ENCODE results near the gene MARCHF3.
"Not testable (repeated sequence)": the region's sequence is repeated elsewhere in the genome, so short reads cannot be mapped to it uniquely, and the experiment has no call there.

The MARCHF3 gene

DNA sequence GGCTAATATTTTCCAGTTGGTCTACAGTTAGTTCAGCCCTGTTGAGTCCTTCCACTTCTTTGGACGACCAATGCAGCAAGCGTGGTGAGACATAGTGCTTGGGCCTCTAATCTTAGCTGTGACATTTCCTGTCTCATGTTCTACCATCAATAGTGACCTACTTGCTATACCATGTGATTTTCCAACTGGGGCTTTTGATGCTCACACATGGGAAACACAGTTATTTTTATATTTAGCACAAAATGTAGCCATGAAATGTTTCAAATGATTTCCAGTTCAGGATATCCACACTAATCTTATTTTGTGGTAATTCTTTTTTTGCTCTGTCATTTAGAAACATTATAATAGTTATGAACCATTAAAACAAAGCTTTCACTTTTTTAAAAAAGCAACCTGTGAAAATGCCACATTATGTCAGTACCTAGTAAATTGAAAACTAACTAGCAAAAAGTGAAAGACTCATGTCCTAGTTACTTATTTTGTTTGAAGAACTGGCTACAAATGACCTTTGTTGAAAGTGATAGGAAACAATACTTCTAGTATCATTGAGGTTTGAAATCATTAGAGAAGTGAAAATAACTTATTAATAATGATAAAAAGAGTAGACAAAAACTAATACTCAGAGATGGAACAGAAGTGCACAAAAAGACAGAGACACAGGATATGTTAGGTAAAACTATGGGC is 18.3 kb downstream of the MARCHF3 start:
- DNase-seq (ENCODE audit: low spot score): no peak

GRCh38 chr5:127011153-127011552 is 19.2 kb downstream of the MARCHF3 start:
- DNase-seq (ENCODE audit: low spot score): no peak

DNA sequence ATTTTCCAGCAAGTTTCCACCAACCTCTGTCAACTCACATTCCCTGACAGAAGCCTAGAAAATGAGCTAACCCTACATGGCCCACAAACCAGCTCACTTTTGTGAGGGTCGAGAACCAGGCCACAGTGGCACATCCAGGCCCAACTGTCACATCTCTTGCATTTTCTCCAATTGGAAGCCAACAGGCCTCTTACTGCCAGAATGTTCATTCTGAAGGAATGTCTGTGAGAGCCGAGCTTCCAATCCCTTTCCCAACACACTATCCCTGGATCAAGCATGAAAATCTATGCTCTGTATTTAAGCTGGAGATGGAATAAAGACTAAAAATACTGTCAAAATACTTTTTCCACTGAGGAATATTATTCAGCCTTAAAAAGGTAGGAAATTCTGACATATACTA is 20.0 kb downstream of the MARCHF3 start:
- no peak for DNase-seq (ENCODE audit: low spot score)

GRCh38 chr5:127009784-127010183 is 20.6 kb downstream of the MARCHF3 start:
- DNase-seq (ENCODE audit: low spot score): no peak

GRCh38 chr5:127008300-127008975 is 21.9 kb downstream of the MARCHF3 start:
- DNase-seq (ENCODE audit: low spot score): no peak

DNA sequence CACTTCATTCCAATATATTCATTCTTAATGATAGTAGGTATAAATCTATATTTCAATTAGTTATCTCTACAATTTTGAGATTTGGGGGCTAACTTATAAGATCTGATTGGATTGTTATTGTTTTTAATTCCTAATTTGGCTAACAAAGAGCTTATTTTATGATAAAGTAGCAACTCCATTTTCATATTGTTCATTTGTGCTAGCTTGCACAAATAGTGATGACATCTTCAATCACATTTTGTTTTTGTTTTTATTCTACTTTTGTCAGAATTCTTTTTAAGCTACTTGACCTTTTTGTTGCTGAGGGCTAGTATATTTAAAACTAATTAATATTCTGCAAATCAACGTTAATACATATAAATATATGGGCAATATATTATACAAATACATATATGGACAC is 22.8 kb downstream of the MARCHF3 start:
- DNase-seq (ENCODE audit: low spot score): no peak

DNA sequence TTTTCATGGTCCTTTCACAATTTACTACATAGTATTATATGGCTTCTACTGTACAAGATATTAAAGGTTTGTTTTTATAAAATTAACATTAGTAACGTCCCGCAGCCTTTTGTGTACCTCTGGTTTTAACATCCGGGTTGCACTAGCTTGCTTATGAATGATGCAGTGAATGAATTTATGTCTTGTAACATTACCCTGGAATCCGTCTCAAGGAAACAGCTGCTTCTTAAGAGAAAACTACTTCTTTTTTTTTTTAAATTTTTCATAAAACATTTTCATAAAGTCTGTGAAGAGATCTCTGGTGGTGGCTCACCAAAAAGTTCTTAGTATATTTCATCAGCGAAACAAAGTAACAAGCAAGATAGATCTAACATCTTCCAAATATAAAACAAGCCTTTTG is 23.6 kb downstream of the MARCHF3 start:
- DNase-seq (ENCODE audit: low spot score): no peak

DNA sequence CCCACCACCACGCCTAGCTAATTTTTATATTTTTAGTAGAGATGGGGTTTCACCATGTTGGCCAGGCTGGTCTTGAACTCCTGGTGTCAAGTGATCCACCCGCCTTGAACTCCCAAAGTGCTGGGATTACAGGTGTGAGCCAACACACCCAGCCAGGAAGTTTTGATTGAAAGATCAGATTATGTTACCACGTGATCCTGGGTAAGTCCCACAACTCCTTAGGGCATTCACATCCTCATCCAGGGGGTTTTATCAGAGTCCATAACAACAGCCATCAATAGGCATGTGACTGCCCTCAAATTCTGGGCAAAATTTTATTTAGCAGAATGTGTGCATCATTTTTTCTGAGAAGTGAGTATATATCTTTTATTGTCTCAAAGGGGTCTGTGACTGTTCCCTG is 25.1 kb downstream of the MARCHF3 start:
- DNase-seq (ENCODE audit: low spot score): not testable (repeated sequence)

GRCh38 chr5:127004721-127005120 is 25.6 kb downstream of the MARCHF3 start:
- no peak for DNase-seq (ENCODE audit: low spot score)

DNA sequence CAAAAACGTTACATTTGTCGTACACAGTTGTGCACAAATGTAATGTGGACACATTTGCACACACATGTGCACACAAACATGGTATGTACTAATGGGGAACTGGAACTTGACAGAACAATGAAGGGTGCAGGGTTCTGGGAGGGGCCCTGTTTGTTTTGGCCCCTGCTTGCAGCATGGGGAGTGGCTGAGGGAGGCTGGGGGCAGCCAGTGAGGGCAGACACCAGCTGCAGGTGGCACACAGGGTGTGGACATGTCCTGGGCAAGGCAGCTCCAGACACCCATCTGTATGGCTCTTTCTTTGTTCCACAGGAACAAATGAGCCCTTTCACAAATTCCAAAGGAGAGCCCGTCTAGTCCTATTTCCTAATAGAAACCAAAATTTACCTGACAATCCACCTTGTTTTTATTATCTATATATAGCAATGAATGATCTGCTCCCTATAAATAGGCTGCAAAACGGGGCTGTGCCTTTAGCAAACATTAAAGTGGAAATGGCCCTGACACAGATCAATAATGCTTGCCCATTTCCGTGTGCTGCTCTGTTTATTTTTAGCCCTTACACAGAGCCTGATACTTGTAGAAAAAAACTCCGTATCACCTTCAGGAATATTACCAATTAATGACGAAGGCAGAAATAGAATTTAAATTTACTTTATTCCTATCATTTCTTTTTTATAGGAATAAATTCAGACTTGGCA is 26.4 kb downstream of the MARCHF3 start:
- no peak for DNase-seq (ENCODE audit: low spot score)

DNA sequence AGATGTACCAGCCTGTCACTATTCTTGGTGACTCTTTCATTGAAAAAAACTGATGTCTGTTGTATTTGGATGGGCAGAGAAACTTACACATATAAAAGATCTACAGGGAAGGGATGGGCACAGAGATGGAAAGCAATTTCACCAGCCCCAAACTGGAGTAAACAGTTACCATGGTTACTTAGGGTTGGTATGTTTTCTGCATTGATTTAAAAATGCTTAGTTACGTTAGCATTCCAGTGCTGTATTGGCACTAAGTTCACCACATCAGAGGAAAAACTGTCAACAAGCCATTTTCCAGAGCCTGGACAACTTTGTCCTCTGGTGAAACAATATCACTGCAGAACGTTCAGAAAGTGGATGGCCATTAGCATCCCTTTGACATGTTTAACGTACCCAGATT is 28.0 kb downstream of the MARCHF3 start:
- DNase-seq (ENCODE audit: low spot score): no peak

- DNase-seq (ENCODE audit: low spot score): no peak
Observed at GRCh38 chr5:127001621-127002296, 28.6 kb downstream of the MARCHF3 start.

DNA sequence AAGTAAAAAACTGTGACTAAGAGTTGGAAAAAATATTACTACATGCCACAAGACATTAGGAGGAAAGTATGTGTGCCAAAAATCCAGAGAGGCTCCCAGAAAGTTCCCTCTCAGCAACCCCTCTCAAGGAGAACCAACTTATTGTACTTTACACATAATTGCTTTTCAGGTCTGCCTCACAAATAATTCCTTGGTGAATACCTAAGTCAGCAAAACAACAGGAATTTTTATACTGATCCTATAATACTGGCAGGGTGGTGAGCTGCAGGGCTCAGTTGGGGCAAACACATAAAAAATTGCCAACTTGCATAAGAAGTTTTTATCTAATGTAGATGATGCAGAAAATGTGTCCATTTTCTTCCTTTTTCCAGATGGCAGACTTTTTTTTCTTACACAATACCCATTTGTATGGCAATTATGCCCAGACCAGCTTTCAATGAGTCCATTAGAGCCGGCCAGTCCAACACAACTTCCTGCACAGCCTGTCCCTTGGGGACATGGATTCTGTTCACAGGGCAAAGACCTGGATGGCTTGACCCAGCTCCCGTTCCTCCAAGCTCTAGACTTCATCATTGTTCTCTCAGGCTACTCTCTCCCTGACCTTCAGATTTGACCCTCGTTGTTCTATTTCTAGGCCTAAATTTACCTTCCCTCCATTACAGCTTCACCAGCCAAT is 31.3 kb downstream of the MARCHF3 start:
- DNase-seq (ENCODE audit: low spot score): no peak

- DNase-seq (ENCODE audit: low spot score): peak; percentile 73
Observed at GRCh38 chr5:126998201-126998631, 32.1 kb downstream of the MARCHF3 start.

- no peak for DNase-seq (ENCODE audit: low spot score)
Observed at GRCh38 chr5:126995689-126996088, 34.7 kb downstream of the MARCHF3 start.

GRCh38 chr5:126995039-126995438 is 35.3 kb downstream of the MARCHF3 start:
- DNase-seq (ENCODE audit: low spot score): no peak

DNA sequence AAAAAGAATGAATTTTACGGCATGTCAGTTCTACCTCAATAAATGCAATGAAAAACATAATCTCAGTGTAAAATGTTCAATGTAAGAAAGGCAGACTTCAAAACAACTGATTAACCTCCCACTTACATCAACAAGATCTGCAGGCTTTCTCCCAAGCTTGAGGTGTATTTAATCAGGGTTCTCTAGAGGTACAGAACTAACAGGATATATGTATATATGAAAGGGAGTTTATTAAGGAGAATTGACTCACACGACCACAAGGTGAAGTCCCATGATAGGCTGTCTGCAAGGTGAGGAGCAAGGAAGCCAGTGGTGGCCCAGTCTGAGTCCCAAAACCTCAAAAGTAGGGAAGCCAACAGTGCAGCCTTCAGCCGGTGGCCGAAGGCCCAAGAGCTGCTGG is 35.9 kb downstream of the MARCHF3 start:
- DNase-seq (ENCODE audit: low spot score): no peak

DNA sequence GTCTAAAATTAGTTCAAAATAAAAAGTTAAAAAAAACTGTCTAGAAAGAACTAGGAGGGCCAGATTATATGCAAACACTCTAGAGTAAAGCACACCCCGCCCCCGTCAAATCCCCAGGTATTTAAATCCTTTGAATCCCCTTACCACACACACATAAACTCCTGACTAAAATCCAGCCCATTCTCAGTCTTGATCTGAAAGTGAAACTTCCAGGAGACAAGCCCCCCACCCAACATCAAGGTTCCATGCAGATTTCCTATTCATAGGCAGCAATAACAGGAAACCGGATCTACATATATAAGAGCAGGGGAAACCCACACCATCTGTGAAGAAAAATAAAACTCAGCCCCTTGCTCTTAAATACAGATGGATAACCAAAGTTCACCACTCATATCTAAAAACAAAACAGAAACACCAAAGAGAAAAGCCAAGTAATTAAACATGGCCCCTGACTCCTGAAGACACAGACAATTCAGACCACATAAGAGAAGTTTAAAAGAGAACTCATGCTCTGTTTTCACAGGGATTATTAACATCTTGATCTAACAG is 42.3 kb downstream of the MARCHF3 start:
- no peak for DNase-seq (ENCODE audit: low spot score)

GRCh38 chr5:126987271-126987899 is 43.0 kb downstream of the MARCHF3 start:
- DNase-seq (ENCODE audit: low spot score): no peak

DNA sequence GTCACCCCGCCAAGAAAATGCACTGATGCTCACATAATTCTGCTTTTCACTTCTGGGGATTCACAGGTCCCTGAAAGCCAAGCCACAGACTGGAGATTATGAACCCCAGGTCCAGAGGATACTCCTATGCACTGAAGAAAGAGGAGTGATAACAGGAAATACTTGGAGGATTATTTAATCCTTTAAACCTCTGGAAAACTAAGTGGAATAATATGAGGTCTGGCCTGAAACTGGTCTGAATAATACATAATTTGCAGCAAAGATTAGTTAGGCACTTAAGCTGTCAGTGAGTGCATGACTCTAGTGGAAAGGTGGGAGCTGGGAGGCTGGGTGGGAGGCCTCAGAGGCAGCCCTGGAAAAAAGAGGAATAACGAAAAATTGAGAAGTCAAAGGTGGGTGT is 45.7 kb downstream of the MARCHF3 start:
- DNase-seq (ENCODE audit: low spot score): no peak

DNA sequence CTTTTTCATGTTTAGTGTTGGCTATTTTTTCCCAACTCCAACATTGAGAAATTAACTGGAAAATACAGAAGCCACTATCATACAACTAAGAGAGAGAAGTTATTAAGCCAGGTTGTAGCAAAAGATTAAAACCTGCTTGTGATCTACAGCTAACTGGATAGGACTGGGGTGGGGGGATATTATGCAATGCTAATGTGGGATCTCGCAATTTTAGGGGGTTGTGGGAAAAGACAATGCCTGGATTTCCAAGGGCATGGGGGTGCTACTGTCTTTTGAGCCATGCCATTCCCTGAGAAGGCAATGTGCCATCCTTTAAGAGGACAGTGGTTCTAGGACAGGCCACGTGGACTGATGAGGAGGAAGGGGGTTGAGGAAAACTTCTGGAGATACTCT is 46.5 kb downstream of the MARCHF3 start:
- no peak for DNase-seq (ENCODE audit: low spot score)

Measured in hematopoietic multipotent progenitor cell treated with erythropoietin and hydrocortisone succinate and interleukin-3 and kit ligand, for 15 days (in vitro differentiated cells).